Measurements from ENCODE around the gene GREB1. TPM values are rescaled to one million over a fixed set of nuclear protein-coding genes. Genes with fewer than 3 reads are reported as not detected.

The GREB1 gene
- total RNA-seq, 4 donors from 2014 or later: 3.1 to 8.8 (median 6.5) TPM

DNA sequence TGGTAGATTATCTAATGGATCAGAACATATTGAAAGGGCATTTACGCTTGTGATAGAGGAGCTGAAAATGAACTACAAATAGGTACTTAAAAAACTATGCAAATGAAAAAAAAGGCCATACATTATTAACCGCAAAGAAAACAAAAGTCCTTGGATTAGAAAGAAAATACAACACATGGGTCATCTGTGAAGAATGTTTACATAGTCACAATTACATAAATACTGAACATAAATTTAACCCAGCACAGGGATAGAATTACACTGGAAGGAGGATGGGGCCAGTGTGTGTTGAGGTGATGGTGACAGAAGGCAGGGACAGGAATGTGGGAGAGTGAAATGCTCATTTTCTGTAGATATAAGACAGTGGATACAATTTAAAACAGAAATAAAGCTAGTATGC is 129.6 kb downstream of the GREB1 start:
- 92 to 100% methylated on average over 1 to 2 of the region's 2 CpGs for WGBS, 2 donors (ENCODE audit: low coverage in 1 of 2)

DNA sequence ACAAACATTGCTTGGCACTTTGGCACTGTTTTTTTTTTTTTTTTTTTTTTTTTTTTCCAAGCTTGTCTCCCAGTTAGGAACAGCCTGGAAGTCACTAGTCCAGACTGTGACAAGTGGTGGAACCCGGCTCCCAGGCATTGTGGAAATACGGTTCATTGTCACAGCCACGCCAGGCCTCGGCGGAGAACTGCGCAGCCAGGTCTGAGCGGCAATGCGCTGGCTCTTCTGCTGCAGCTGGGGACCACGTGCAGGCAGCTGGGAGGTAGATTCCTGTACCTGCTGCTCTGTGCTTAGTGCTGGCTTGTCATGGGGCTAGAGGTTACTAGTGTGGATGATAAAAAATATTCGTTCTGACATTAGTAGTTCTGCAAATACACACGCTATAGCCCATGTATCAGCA is 131.2 kb downstream of the GREB1 start:
- 51 to 86% methylated on average over 2 to 5 of the region's 11 CpGs for WGBS, 2 donors (ENCODE audit: low coverage in 1 of 2)
- Histone ChIP-seq H3K36me3 (no peaks in the 10 kb centered on the region), H3K27me3 (peaks cover 53% of the 10 kb centered on the region), H3K27ac (no peak overlapping the region), H3K4me3 (no peak overlapping the region), H3K4me1 (peaks cover 0 to 8% (median 3%) of the 10 kb centered on the region in 3 donors), H3K9me3 (peaks cover 0 to 13% (median 0%) of the 10 kb centered on the region in 3 donors)
- no peak for ATAC-seq
- TF ChIP-seq POLR2AphosphoS5 (IDR thresholded peaks at IDR 0.05) (no peak), POLR2A (IDR thresholded peaks at IDR 0.05) (no peak), EP300 (IDR thresholded peaks at IDR 0.05) (no peak), CTCF (IDR thresholded peaks at IDR 0.05) (no peak)

More for the DNA sequence above, 129.6 kb downstream of the GREB1 start:
- H3K4me1 ChIP-seq: no peaks in the 10 kb centered on the region
- peaks cover 51% of the 10 kb centered on the region for H3K27me3 ChIP-seq
- H3K4me3 ChIP-seq: no peak overlapping the region
- TF ChIP-seq EP300 (IDR thresholded peaks at IDR 0.05) (no peak), CTCF (IDR thresholded peaks at IDR 0.05) (no peak), POLR2A (IDR thresholded peaks at IDR 0.05) (no peak), POLR2AphosphoS5 (IDR thresholded peaks at IDR 0.05) (no peak)
- H3K36me3 ChIP-seq: no peaks in the 10 kb centered on the region
- no peak for ATAC-seq
- no peak overlapping the region for H3K27ac ChIP-seq
- H3K9me3 ChIP-seq: peaks cover 0 to 13% (median 0%) of the 10 kb centered on the region in 3 donors

DNA sequence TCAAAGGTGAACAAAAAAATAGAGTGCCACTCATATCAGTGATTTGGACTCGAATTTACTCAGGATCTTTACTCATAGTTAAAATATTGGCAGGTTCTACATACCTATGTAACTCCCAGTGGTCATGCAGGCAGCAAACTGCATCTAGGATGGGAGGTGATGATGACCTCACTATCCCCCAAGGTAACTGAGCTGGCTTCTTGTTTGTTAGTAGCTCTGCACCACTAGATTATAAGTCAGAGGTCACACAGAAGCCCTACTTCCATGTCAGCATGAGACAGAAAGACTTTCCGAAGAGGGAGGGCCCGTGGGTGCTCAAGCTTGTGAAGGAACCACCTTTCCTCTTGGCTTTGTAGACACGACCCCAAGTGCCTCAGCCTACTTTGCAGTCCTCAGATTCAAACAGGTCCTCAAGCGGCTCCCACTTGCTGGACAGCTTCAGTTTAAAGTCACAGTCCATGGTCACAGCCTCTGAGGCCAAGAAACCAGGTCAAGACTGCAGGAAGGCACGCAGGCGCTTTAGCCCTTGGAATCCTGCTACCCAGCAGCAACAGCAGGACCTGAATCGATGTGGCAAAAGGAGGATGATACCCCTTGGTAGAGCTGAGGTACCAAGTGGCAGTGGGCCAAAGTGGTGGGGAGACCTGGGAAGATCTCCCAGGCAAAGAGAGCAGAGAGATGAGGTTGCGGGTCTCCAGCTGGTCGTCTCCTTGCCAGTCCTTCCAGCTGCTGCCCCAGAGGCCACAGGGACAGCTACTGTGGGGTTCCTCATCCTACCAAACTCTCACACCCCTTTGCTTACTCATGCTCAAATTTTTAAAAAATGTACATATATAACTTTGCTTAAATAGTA is 131.9 kb downstream of the GREB1 start:
- no peak overlapping the region for H3K27ac ChIP-seq
- peaks cover 0 to 10% (median 3%) of the 10 kb centered on the region in 3 donors for H3K4me1 ChIP-seq
- no peaks in the 10 kb centered on the region for H3K36me3 ChIP-seq
- peaks cover 55% of the 10 kb centered on the region for H3K27me3 ChIP-seq
- H3K9me3 ChIP-seq: peaks cover 0 to 13% (median 0%) of the 10 kb centered on the region in 3 donors
- WGBS, 2 donors (ENCODE audit: low coverage in 1 of 2): 57 to 87% methylated on average over 1 to 5 of the region's 10 CpGs
- H3K4me3 ChIP-seq: no peak overlapping the region
- no peak for ATAC-seq
- no peak for TF ChIP-seq EP300 (IDR thresholded peaks at IDR 0.05)
- no peak for TF ChIP-seq POLR2AphosphoS5 (IDR thresholded peaks at IDR 0.05)
- TF ChIP-seq CTCF (IDR thresholded peaks at IDR 0.05): no peak
- no peak for TF ChIP-seq POLR2A (IDR thresholded peaks at IDR 0.05)

- Histone ChIP-seq H3K9me3 (peaks cover 0 to 10% (median 0%) of the 10 kb centered on the region in 3 donors), H3K27ac (no peak overlapping the region), H3K4me3 (no peak overlapping the region), H3K36me3 (no peaks in the 10 kb centered on the region), H3K4me1 (peaks cover 0 to 10% (median 3%) of the 10 kb centered on the region in 3 donors), H3K27me3 (peaks cover 53% of the 10 kb centered on the region)
- TF ChIP-seq POLR2AphosphoS5 (IDR thresholded peaks at IDR 0.05) (no peak), EP300 (IDR thresholded peaks at IDR 0.05) (no peak), POLR2A (IDR thresholded peaks at IDR 0.05) (no peak), CTCF (IDR thresholded peaks at IDR 0.05) (no peak)
- ATAC-seq: no peak
- 75 to 77% methylated on average over 2 to 3 of the region's 3 CpGs for WGBS, 2 donors (ENCODE audit: low coverage in 1 of 2)
Measured at GRCh38 chr2:11667194-11667593, 133.3 kb downstream of the GREB1 start.

Measured in gastroesophageal sphincter (tissue), 4 donors.